Right hindlimb (tissue), 1 donor: ENCODE measurements around the gene GNLY.
A peak's percentile ranks its signal among the peaks of the same experiment; 100 is the strongest.

Experiments used
- DNase-seq: peaks from one replicate; pipeline ENCODE4 v3.0.0-alpha.2; 2018

GNLY gene

GRCh38 chr2:85690932-85691331 lies 3.2 kb upstream of the GNLY start:
- DNase-seq = no peak

- no peak for DNase-seq
These were observed 2.0 kb upstream of the GNLY start for GRCh38 chr2:85692039-85692645.

GRCh38 chr2:85695121-85695520 lies 963 bp downstream of the GNLY start:
- no peak for DNase-seq

GRCh38 chr2:85695691-85696668 lies 1.8 kb downstream of the GNLY start:
- no peak for DNase-seq

GRCh38 chr2:85697096-85697495 lies 2.9 kb downstream of the GNLY start:
- DNase-seq = no peak

- no peak for DNase-seq
These were observed 3.6 kb downstream of the GNLY start for GRCh38 chr2:85697716-85698115.

GRCh38 chr2:85698184-85698879 lies 4.2 kb downstream of the GNLY start:
- DNase-seq = no peak

GRCh38 chr2:85698880-85699254 lies 4.7 kb downstream of the GNLY start:
- DNase-seq = no peak

GRCh38 chr2:85699325-85699724 lies 5.2 kb downstream of the GNLY start:
- no peak for DNase-seq

GRCh38 chr2:85702172-85702571 lies 8.0 kb downstream of the GNLY start:
- no peak for DNase-seq

GRCh38 chr2:85702800-85703199 lies 8.6 kb downstream of the GNLY start:
- no peak for DNase-seq

- no peak for DNase-seq
These were observed 9.2 kb downstream of the GNLY start for GRCh38 chr2:85703329-85703728.

- no peak for DNase-seq
These were observed 9.9 kb downstream of the GNLY start for GRCh38 chr2:85704038-85704437.

GRCh38 chr2:85704800-85705679 lies 10.9 kb downstream of the GNLY start:
- DNase-seq = no peak

- DNase-seq = no peak
These were observed 11.5 kb downstream of the GNLY start for GRCh38 chr2:85705680-85706039.

- DNase-seq = no peak
These were observed 11.9 kb downstream of the GNLY start for GRCh38 chr2:85706063-85706462.

GRCh38 chr2:85706599-85707296 lies 12.6 kb downstream of the GNLY start:
- DNase-seq = no peak

GRCh38 chr2:85707304-85707703 lies 13.1 kb downstream of the GNLY start:
- DNase-seq = peak; percentile 60

- no peak for DNase-seq
These were observed 14.5 kb downstream of the GNLY start for GRCh38 chr2:85708641-85709040.

GRCh38 chr2:85709401-85709811 lies 15.2 kb downstream of the GNLY start:
- no peak for DNase-seq

- no peak for DNase-seq
These were observed 16.8 kb downstream of the GNLY start for GRCh38 chr2:85710687-85711577.
